ENCODE measurements around the gene LMO7.

- no peak for TF ChIP-seq E2F1 (CRISPR knock-in tag; IDR thresholded peaks at IDR 0.05)
- no peak for TF ChIP-seq CTCF (IDR thresholded peaks at IDR 0.05)
- no peak for TF ChIP-seq GTF2I (CRISPR knock-in tag; conservative IDR thresholded peaks at IDR 0.05)
- TF ChIP-seq FOXK1 (CRISPR knock-in tag; IDR thresholded peaks at IDR 0.05): no peak
- no peak for TF ChIP-seq MAX (CRISPR knock-in tag; IDR thresholded peaks at IDR 0.05)
Observed at GRCh38 chr13:75861786-75862185, 225.7 kb downstream of the LMO7 start.

All from WTC11 (cell line).